ENCODE measurements around the gene H2BK1.

Gene H2BK1

DNA sequence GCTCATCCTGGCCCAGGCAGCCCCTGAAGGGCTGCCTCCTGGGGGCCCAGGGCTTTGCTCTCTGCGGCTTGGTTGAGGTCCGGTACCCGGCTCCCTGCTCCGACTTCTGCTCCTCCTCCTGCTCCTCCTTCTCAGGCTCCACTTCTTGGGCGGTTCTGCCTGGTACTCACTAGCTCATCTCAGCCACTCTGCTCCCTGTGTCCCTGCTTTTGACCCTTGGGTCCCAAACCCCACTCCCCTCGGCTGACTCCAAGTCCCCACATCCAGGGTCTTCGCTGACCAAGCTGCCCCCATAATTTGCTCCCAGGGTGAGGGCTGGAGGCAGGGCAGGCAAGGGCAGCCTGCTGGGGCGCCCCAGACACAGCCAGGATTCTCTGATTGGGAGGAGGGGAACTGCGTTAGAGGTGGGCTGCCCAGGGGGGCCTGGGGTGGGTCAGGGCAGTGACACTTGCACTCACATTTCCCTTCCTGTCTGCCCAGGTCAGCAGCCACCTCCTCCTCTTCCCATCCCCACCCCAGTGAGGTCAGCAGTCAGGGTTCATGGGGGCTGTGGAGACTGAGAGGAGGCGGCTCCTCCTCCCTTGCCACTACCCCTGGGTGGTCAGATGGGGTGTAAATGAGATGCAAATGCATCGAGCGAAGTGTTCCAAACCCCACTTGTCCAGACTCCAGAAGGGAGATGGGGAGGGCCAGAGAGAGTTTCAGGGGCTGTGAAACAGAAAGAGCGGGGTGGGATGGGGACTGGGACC is 36.0 kb upstream of the H2BK1 start:
- in situ Hi-C loops (cut with MboI; ENCODE audit: low pct_unique_long_range_greater_than_20kb, low sequenced_read_pairs): no loop called here
- DNase-seq: no peak

- peak; percentile 51 for DNase-seq
Observed at GRCh38 chr7:151245360-151246101, 35.2 kb upstream of the H2BK1 start.

DNA sequence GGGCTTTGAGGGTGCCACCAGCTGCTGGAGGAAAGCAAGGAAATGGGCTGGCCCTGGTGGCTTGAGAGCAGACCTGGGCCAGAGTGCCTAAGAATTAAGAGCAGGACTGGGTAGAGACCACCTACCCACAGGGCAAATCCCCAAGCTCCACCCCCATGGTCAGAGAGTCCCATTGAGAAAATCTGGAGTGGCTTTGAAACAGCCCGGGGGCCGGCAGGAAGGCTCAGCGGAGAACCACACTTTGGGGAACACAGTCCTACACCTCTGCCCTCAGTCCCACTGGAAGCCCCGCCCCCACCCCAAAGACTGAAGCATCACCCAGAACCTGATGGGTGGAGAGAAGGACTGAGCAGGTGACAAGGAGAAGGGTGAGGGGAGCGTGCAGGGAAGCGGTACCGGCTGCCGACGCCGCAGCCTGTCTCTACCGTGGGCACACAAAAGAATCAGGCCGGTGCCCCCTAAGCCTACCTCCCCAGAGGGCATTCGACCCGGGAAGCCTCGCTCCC is 34.6 kb upstream of the H2BK1 start:
- DNase-seq: no peak
- in situ Hi-C loops (cut with MboI; ENCODE audit: low pct_unique_long_range_greater_than_20kb, low sequenced_read_pairs): no loop called here

More at GRCh38 chr7:151245360-151246101, 35.2 kb upstream of the H2BK1 start:
- in situ Hi-C loops (cut with MboI; ENCODE audit: low pct_unique_long_range_greater_than_20kb, low sequenced_read_pairs): no loop called here

GRCh38 chr7:151244196-151244840 is 34.0 kb upstream of the H2BK1 start:
- DNase-seq: peak; percentile 74
- in situ Hi-C loops (cut with MboI; ENCODE audit: low pct_unique_long_range_greater_than_20kb, low sequenced_read_pairs): no loop called here

DNA sequence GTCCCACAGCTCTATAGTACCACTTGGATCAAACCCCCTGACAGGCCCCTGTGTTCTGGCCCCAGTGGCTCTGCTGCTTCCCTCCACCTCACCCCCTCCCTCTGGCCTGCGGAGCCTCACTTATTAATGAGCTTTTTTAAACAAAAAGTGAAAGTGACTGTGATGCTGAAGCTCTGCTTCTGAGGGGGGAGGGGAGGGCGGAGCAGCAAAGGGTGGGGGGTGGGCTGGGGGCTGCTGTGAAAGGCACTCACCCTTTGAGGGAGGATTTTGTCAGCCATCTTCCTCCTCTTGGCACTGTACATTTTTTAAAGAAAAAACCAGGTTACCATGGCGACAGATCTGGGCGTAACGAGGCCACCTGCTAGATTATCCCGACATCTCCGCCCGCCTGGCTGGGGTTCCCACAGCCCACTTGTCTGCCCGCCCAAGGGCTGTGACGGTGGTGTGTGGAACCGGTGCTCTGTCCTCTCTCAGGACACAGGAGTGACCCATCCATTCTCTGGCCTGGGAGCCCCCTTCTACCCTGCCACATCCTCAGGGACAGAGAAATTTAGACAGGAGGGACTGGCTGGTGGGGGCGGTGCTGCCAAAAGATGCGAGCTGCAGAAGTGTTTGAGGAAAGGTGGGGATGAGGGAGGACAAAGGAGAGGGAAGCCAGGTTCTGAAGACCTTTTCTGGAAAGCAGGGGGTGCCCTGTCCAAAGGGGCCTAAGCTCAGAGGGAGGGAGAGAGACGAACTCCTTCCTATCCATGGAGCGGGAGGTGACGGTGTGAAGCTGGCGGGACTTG is 33.3 kb upstream of the H2BK1 start:
- in situ Hi-C loops (cut with MboI; ENCODE audit: low pct_unique_long_range_greater_than_20kb, low sequenced_read_pairs): no loop called here
- DNase-seq: no peak

- in situ Hi-C loops (cut with MboI; ENCODE audit: low pct_unique_long_range_greater_than_20kb, low sequenced_read_pairs): no loop called here
- no peak for DNase-seq
Observed at GRCh38 chr7:151243045-151243349, 32.7 kb upstream of the H2BK1 start.

- in situ Hi-C loops (cut with MboI; ENCODE audit: low pct_unique_long_range_greater_than_20kb, low sequenced_read_pairs): no loop called here
Observed at GRCh38 chr7:151242159-151243044, 32.1 kb upstream of the H2BK1 start.

DNA sequence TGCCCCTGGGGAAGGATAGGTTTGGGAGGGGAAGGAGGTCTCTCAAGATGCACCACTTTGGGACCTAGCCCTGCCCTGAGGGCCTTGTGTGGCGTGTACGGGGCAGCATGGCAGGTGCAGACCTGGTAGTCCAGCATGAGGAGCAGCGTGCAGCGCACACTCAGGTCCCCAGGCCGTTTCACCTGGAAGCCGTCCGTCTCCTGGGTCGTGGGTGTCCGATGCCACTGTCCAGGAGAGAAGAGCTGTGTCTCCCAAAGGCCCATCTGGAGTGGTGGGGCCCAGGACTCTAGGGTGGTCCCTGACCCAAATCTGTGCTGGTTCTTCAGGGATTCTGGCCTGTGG is 31.4 kb upstream of the H2BK1 start:
- DNase-seq: no peak
- in situ Hi-C loops (cut with MboI; ENCODE audit: low pct_unique_long_range_greater_than_20kb, low sequenced_read_pairs): no loop called here

More at GRCh38 chr7:151242159-151243044, 32.1 kb upstream of the H2BK1 start:
- DNase-seq: no peak

- in situ Hi-C loops (cut with MboI; ENCODE audit: low pct_unique_long_range_greater_than_20kb, low sequenced_read_pairs): no loop called here
- DNase-seq: no peak
Observed at GRCh38 chr7:151240942-151241754, 30.9 kb upstream of the H2BK1 start.

DNA sequence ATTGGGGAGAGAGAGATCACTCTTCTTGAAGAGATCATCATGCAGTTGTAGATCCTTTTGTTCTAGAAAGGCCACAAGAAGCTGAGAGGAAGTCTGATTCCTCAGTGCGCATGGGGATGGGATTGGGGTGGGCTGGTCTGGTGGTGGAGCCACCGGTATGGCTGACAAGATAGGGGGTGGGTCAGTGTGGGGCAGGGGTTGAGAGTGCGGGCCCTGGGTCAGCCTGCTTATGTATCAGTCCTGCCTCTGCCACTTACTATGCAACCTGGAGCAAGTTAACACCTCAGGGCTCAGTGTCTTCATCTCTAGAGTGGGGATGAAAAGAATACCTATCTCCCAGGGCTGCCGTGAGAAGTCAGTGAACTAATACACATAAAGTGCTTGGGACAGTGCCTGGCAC is 30.2 kb upstream of the H2BK1 start:
- in situ Hi-C loops (cut with MboI; ENCODE audit: low pct_unique_long_range_greater_than_20kb, low sequenced_read_pairs): no loop called here
- DNase-seq: no peak

DNA sequence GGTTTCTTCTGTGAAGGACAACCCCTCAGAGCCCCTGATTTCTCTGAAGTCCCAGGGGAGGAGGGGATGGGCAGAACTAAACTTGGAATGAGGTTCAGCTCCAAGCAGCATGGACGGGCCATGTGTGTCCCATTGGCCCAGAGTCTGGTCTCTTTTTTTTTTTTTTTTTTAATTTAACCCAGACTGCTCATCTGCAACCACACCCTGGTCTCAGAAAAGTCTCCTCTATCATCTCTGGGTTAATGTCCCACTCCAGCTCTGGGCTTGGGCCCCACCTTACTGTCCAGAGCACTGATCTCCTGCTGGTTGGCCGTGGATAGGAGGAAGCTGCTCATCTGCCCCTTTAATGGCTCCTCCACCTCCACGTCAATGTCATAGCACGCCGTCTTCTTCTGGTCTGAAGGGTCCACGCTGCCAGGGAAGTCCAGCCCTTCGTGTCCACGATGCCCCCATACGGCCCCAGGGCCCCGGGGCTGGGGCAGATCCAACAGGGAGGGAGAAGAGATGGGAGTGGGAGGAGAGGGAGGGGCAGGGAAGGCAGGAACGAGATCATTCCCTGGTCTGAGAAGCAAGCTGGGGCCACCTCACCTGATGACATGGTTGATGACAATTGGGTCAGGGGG is 29.7 kb upstream of the H2BK1 start:
- DNase-seq: no peak
- in situ Hi-C loops (cut with MboI; ENCODE audit: low pct_unique_long_range_greater_than_20kb, low sequenced_read_pairs): no loop called here

- in situ Hi-C loops (cut with MboI; ENCODE audit: low pct_unique_long_range_greater_than_20kb, low sequenced_read_pairs): no loop called here
- no peak for DNase-seq
Observed at GRCh38 chr7:151238924-151239836, 28.9 kb upstream of the H2BK1 start.

DNA sequence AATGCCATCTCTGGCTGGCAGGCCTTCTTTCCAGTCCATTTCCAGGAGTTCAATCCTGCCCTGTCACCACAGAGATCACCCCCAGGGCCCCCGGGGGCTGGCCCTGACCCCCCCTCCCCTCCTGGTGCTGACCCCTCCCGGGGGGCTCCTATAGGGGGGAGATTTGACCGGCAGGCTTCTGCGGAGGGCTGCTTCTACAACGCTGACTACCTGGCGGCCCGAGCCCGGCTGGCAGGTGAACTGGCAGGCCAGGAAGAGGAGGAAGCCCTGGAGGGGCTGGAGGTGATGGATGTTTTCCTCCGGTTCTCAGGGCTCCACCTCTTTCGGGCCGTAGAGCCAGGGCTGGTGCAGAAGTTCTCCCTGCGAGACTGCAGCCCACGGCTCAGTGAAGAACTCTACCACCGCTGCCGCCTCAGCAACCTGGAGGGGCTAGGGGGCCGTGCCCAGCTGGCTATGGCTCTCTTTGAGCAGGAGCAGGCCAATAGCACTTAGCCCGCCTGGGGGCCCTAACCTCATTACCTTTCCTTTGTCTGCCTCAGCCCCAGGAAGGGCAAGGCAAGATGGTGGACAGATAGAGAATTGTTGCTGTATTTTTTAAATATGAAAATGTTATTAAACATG is 28.0 kb upstream of the H2BK1 start:
- DNase-seq: no peak
- in situ Hi-C loops (cut with MboI; ENCODE audit: low pct_unique_long_range_greater_than_20kb, low sequenced_read_pairs): no loop called here

DNA sequence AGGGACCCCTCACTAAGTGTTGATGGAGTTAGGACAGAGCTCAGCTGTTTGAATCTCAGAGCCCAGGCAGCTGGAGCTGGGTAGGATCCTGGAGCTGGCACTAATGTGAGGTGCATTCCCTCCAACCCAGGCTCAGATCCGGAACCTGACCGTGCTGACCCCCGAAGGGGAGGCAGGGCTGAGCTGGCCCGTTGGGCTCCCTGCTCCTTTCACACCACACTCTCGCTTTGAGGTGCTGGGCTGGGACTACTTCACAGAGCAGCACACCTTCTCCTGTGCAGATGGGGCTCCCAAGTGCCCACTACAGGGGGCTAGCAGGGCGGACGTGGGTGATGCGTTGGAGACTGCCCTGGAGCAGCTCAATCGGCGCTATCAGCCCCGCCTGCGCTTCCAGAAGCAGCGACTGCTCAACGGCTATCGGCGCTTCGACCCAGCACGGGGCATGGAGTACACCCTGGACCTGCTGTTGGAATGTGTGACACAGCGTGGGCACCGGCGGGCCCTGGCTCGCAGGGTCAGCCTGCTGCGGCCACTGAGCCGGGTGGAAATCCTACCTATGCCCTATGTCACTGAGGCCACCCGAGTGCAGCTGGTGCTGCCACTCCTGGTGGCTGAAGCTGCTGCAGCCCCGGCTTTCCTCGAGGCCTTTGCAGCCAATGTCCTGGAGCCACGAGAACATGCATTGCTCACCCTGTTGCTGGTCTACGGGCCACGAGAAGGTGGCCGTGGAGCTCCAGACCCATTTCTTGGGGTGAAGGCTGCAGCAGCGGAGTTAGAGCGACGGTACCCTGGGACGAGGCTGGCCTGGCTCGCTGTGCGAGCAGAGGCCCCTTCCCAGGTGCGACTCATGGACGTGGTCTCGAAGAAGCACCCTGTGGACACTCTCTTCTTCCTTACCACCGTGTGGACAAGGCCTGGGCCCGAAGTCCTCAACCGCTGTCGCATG is 27.2 kb upstream of the H2BK1 start:
- DNase-seq: no peak
- in situ Hi-C loops (cut with MboI; ENCODE audit: low pct_unique_long_range_greater_than_20kb, low sequenced_read_pairs): no loop called here

- no peak for DNase-seq
- in situ Hi-C loops (cut with MboI; ENCODE audit: low pct_unique_long_range_greater_than_20kb, low sequenced_read_pairs): no loop called here
Observed at GRCh38 chr7:151236406-151236805, 26.1 kb upstream of the H2BK1 start.
